Activated T-cell treated with anti-CD3 and anti-CD28 coated beads for 24 hours (primary cell): Measurements from ENCODE around the gene PAFAH2.

Experiments used
- DNase-seq: peaks from one replicate; pipeline ENCODE4 v3.0.0-alpha.2; 2020; ENCODE audit warnings: low read depth

Gene PAFAH2

DNA sequence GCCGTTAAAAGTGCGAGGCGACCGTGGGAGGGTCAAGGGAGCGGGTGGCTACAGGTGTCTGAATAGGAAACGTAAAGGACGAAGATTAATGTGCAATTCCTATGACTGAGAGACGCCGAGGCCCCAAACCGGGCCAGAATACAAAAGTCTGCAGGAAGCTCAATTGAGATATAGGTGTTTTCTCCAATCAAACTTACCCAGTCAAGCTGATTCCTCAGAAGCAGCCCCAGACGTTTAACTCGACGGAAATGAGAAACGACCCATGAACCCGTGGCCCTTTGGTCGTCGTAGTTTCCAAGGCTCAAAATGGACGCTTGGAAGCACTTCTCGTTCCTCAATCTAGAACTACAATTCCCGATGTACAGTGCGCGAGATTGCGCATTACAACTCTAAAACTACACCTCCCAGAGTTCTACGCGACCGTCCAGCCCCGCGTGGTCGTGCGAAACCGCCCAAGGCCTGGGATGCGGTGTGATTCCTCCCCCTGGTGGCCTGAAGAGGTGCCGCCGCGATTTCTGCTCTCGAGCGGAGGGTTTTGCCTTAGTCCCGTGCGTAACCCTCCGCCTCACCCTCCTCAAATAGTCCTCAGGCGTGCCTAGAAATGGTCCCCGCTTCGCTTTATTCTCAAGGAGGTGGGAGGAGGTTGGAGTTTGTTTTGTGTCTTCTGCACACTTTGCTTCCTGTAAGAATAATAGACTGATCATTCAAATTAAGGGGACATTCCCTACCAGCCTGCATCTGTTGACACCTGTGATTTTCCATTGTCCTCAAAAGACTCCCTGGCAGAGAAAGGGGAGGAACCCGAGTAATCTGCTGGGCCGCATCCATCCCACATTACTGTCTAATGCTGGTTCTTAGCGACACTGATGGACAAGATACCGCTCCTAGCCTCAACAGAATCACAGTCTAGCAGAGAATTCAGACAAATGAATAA is at the start of gene PAFAH2:
TSS of gene PAFAH2 (minus strand) at position 236 of the 934 bp plus-strand sequence. CDS start 7,247 bp downstream, outside the sequence.
- peak; percentile 95 for DNase-seq

DNA sequence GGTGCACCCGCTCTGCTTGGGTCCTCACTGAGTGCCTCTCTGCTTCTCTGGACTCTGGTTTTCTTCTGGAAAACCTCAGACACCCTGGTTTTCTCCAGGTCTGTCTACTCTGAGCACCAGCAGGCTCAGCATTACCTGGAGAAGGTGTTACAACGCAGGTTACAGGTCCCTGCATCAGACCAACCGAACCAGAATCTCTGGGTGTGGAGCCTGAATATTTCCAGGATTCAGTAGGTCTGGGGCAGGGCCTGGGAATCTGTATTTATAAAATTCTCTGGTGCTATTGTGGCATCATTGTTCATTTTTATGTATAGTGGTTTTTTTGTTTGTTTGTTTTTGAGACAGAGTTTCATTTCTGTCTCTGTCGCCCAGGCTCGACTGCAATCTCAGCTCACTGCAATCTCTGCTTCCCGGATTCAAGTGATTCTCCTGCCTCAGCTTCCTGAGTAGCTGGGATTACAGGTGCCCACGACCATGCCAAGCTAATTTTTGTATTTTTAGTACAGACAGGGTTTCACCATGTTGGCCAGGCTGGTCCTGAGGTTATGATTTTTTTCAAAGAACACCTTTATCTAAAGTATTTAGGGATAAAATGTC is 49.5 kb upstream of the PAFAH2 start:
- DNase-seq, result no peak

- no peak for DNase-seq
These were observed 48.6 kb upstream of the PAFAH2 start for GRCh38 chr1:26046246-26047095.

GRCh38 chr1:26045722-26046245 is 47.9 kb upstream of the PAFAH2 start, which contains the start of gene SLC30A2:
SLC30A2 (minus strand) TSS chr1:26046118; CDS start chr1:26045896, 222 bp downstream.
- no peak for DNase-seq

DNA sequence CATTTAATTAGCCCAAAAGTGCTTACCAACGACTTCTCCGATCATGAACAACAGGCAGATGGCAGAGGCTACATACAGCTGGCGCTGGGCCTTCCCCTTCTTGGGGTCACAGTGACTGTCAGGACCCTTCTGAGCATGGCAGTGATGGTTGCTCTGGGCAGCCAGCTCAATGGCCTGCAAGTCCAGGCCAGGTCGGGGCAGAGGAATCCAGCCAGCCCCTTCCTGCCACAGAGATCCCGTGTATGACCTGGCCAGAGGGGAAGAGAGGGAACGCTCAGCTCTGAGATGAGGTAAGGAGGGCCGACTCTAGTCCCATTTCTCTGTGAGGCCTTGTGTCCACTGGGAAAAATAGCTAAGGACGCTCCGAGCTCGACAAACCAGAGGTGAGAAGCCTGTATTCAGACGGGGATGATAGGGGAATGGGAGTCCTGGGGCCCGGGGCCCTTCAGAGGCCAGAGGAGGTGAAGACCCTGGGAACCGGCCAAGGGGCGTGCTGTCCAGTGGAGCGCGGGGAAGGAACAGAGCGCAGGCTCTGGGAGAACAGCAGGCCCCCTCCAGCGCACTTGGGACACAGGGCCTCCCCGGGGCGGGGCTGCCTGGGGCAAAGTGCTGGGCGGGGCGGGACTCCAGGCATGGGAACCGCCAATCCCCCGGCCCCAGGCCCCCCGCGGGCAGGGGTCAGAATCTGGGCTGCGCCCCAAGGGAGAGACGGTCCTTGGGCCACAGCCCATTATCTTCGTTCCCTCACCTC is 47.3 kb upstream of the PAFAH2 start:
- DNase-seq, result no peak

DNA sequence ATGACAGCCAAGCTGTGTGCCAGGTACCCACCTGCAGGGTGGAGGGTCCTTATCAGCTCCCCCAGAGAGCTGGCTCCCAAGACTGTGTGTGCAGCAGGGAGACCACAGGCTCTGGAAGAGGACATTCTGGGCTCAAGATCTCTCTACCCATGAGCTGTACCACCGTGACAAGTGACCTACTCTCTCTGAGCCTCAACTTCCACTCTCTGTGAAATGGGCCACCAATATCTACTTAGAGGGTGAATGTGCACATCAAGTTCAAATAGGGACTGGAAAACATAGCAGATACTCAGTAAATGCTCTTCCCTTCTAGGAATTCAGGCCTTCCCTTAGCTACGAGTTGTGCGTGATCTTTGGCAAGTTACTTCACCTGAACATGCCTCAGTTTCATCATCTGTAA is 46.6 kb upstream of the PAFAH2 start:
- DNase-seq, result no peak

GRCh38 chr1:26043765-26044164 is 45.9 kb upstream of the PAFAH2 start:
- no peak for DNase-seq

DNA sequence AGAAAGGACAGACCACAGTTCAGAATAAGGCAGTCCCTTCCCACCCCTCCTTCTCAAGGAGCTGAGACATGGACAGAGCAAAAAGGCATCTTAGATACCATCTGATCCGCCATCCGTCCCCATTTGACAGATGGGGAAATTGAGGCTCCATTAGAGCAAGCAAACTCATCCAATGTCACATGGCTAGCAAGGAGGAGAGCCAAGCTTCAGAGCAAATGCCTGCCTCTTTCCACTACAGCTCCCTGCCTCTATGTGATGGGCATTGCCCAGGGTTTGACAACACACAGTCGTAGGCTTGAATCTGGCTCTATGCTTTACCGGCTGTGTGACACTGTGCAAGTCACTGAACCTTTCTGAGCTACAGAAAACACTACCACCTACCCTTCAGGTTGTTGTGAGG is 44.1 kb upstream of the PAFAH2 start:
- no peak for DNase-seq

DNA sequence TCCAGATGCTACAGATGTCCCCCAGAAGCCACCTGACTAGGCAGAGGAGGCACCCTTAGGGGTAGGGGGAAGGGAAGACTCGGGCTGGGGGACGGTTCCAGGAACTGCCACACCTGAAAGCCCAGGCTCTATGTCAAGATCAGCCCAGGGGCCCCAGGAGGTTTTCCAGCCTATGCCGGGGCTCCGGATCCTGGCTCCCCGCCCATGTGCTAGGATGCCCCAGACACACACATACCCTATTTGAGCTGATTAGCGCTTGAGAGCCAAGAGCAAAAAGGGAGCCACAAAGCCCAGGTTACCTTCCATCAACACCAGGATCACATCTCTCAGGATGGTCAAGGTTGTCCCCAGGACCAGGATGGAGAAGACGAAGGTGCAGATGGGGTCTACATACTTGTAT is 43.5 kb upstream of the PAFAH2 start:
- no peak for DNase-seq

GRCh38 chr1:26038904-26039303 is 41.0 kb upstream of the PAFAH2 start:
- DNase-seq, result no peak

DNA sequence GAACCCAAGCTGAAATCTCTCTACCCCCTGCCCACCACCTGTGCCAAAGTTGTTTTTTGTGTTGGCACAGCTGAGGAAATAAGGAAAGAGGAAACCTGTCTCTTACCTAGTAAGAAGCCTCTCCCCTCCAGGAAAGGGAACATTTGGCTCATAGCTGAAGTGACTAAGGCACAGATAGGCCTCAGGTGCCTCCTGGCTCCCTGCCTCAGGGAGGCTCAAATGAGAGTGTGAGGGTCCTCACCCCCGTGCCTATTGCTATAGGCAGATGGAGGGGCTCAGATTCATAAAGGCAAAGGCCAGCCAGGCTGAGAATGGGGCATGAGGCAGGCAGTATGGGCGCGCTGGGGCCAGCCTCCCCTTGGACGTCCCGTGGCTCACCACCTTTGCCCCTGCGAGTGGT is 40.6 kb upstream of the PAFAH2 start:
- DNase-seq, result no peak

- no peak for DNase-seq
These were observed 40.0 kb upstream of the PAFAH2 start for GRCh38 chr1:26037904-26038303.

DNA sequence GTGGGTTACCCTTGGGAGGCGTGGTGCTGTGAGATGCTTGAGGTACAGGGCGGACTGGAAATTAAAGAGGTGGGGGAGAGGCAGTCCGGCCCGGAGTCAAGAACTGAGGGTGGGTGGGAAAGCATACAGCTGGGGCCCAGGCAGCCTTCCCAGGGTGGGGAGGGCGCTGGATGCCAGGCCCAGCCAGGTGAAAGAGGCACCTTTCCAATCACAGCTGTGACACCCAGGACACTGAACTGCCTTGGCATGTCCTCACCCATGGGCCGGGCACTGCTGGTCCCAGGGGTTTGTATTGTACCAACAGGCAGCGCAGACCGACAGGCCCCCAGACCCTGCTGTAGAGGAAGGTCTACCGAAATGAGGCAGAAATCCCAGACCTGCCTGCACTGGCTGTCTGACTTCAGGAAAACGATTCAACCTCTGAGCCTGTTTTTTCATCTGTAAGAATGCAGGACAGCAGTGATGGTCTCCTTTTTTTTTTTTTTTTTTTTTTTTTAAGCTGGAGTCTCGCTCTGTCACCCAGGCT is 39.0 kb upstream of the PAFAH2 start:
- no peak for DNase-seq

GRCh38 chr1:26035959-26036755 is 38.3 kb upstream of the PAFAH2 start:
- peak; percentile 68 for DNase-seq

DNA sequence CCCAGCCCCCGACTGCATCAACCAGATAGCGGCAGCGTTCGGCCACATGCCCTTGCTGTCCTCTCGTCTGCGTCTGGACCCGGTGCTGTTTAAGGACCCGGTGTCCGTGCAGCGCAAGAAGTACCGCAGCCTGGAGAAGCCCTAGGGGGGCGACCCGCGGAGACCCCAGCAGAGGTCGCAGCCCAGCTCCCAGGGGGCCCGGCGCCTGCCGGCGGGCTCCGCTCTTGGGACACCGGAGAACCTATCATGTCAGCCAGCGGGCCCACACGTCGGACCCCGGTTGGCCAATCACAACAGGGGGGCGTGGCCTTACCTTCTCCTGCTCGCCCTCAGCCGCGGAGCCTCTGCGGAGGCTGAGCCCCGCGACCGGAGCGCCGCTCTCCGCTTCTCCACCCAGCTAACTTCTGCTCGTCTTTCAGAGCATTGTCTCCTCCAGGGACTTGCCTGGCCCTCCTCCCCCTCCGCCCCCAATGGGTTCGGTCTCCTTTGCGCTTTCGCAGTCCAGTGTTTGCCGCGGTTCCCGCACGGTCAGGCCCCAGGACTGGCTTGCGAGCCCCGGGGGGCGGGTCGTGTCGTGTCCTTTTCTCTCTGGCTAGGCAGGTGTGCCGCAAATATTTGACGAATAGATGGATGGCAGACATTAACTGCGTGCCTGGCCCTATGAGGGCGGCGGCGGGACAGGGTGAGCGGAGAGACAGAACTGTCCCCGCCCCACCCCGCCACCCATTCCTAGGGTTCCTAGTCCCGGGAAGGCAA is 37.5 kb upstream of the PAFAH2 start:
- peak; percentile 88 for DNase-seq

DNA sequence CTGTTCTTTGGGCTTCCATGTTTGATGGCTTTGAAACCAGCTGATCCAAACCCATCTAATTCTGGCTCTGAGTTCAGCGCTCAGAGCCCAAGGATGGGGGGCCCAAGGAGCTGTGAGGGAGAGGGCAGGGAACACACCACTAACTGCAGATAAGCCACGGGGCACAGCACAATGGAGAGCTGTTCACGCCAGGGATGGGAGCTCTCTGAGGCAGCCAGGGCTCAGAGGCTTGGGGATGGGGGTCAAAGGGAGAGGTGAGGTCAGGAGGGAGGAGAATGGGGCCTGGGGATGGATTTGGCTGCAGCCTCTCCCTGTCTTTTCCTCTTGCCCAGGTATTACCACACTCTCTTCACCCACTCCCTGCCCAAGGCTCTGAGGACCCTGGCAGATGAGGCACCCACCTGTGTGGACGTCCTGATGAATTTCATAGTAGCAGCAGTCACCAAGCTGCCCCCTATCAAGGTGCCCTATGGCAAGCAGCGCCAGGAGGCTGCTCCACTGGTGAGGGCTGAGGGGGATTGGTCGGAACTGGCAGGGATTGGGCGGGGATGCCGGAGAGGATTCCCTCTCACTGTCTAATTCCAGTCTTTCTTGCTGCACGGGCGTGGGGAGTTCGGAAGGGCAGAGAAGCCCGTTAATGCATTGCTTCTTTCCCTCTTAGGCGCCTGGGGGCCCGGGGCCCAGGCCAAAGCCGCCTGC is 36.8 kb upstream of the PAFAH2 start:
- no peak for DNase-seq

DNA sequence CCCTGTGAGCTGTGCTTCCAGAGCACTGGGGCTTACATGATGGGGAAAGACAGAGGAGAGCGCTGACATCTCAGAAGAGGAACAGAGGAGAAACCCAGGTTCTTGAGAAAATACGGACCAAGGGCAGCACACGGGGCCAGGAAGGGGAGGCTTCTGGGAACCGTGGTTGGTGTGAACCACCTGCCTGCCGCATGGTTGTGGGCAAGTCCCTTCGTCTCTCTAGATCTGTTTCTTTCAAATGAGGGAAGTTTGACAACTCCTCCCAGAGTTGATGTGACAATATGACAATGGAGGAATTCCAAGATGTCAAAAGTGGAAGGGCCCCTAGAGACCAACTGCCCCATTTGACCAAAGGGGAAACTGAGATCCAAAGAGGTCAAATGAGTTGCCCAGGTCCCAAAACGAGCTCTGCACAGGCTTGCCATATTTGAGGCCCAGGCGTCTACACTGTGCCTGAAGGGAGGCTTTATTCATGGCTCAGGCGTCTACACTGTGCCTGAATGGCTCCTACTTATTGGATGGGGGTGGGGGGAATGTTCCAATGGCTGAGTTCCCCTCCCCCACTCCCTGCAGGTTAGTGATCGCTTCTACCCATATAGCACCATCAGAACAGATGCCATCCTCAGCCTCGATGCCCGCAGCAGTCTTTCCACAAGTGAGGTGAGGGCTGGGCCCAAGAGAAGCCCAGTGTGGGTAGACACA is 34.9 kb upstream of the PAFAH2 start:
- DNase-seq, result no peak

DNA sequence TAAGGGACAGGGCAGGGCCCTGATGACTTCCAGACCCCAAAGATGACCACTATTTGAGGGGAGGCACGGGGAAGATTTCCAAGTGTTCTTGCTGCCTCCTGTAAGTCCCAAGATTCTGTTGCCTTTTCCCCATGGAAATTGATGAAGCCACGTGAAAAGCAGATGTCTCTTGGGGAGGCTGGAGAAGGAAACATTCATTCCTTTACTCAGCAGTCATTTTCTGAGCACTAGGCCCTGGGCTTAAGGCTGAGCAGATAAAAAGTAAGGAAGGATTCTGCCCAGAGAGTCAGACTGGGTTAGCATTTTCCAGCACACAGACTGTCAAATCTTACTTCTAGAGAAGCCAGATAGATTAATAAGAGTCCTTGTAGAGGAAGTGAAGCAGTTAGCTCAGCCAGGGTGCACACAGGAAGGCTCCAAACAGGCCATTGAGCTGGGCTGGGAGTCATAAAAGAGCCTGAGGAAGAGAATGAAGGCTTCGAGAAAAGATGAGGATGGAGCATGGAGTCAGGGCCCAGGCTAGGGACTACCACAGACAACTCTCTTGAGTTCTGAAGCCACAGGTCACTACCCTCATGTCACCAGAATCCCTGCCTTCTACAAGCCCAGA is 33.9 kb upstream of the PAFAH2 start:
- DNase-seq, result no peak
